CD4-positive, alpha-beta T cell treated with Interleukin-4 for 4 hours (primary cell): ENCODE data around the gene CCDC141.

Experiments
- DNase-seq: peaks from one replicate; pipeline ENCODE4 v3.0.0-alpha.2; 2020

The CCDC141 gene

DNA sequence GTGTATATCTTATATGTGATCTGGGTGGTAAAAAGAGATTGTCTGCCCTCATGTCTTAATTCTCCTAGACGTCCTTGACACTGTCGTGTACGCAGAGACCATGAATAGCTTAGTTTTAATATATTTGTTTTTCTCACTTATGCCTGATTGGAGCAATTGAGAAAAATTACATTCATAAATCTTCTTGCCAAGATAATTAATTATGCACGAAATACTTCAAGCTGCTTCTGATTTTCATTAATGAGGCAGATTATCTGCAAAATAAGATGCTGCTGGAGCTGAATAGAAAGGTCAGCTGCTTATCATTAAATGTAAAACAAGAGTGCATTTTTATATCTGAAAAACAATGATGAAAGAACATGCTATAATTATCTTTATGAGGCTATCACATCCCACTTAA is 95.9 kb downstream of the CCDC141 start:
- no peak for DNase-seq

DNA sequence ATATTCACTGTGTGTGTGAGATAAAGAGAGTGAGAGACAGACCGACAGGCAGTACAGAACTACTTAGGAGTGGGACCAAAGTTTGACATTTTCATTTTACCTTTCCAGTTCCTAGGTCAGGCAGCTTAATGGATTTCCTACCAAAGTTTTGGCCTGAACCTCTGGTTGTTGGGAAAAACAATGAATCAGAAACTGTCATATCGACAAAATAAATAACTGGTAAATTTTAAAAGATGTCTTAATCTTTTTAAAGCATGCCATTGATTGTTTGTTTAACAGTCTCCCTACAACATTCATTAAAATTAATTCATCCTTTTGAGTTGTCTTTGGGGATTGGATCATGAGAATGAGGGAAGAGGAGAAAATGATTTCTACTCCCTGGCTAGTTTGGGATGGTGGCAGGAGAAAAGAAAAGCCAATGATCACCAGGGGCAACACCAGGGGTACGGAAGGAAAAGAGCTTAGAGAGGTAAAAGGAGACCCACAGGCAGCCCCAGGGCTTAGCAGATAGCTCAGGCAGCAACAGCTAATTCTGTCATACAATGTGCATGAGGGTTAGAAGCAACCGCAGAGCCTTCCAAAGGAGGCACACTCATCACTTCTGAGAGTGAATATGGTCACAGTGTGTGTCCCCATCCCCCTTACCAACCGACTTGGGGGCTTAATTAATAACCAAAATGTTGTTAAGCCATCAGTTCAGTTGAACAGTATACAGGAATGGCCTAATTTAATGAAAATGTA is 98.5 kb downstream of the CCDC141 start:
- DNase-seq = no peak

DNA sequence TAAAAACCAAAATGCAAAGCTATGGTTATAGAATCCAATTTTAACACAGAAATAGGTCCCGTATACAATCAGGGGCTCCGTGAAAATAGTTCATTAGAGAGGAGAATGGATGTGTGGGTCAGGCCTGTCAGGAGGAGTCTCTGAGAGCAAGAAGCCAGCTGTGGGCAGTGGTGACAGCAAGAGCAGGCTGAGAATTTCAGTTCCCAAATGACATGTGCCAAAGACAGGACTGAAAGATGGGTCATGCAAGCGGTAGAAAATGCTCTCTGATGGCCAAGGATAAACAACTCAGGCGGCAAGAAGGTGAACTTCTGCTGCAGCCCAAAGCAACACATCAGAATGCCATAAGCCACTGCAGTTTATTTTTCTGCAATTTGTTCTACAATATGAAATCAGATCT is 100.4 kb downstream of the CCDC141 start:
- DNase-seq = no peak

DNA sequence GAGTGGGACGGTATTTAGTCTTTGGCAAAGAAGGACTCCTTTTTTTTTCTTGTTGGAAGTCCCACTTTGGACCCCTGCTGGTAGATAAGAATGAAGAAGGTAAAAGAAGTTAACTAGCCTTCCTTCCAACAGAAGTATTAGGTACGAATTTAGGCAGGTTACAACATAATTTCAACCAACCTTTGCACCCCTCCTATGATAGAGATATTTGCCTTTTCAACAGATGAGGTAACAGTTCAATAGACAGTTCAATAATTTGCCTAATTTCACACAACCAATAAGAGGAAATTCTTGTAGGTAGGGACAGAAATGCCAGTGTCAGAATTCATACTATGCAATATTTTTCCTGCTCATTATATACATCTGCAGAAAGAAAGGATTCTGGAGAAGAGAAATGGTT is 100.8 kb downstream of the CCDC141 start:
- DNase-seq = no peak

DNA sequence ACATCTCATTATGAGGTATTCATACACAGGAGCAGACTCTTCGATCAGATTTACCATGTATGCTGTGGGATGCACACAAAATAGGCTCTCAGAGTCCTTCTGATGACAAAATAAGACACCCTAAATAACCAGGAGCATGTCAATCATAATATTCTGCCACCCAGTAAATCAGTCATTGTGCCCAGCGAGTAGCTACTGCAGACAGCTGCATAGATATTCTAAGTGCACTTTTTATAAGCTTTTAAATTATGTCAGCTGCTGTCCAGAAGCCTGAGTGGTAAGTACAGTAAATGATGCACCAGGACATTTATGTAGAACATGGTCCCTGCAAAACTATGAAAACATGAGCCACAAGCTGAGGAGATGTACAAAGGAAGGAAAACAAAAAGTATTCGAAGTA is 102.9 kb downstream of the CCDC141 start:
- no peak for DNase-seq

DNA sequence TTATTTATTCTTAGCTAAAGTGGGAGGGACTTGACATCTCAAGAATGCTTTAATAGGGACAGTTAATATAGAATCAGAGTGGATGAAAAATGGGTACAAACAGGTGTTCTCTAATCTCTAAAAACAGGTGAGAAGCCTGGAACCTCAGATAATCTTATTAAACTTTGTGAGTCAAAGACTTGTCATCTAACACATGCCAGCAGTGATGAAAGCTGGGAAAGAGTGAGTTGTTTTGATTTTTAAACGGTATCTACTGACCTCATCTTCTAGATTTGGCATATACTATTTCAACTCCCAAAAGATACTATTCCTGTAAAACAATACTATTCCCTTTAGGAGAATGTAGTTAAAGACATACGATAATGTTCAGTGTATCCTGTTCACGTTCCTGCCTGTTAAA is 103.4 kb downstream of the CCDC141 start:
- DNase-seq = no peak

DNA sequence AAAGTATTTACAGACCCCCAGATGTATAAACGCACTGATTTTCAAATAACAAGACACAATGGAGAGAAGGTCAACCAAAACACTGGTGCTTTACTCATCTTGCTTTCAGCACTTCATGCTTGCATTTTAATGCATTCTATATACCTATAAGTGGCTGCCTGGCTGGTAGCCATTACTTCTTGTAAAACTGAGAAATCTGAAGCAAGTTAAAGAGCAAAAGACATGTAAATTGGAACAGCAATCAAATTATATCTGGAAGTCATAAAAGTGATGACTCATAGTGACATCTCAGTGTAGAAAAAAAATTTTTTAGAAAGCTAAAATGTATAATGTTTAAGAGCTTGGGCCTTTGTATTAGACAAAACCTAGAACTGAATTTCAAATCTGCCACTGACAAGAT is 106.2 kb downstream of the CCDC141 start:
- DNase-seq = no peak

DNA sequence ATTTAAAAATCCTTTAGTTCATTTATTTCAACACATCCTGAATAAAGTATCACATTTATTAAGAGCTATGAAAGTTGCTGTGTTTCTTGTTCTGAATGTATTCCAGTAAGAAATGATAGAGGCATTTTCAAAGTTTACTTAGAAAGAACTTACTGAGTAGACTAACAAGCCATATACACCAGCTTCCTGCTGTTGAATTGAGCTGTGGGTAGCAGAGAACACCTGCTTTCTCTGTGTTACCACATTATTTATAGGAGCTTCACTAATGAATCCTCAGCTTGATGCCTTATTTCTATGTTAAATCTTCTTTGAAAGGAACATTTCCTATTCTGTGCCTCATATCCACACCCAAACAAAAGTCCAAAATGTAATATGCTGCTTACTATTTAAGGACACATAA is 115.4 kb downstream of the CCDC141 start:
- DNase-seq = no peak

DNA sequence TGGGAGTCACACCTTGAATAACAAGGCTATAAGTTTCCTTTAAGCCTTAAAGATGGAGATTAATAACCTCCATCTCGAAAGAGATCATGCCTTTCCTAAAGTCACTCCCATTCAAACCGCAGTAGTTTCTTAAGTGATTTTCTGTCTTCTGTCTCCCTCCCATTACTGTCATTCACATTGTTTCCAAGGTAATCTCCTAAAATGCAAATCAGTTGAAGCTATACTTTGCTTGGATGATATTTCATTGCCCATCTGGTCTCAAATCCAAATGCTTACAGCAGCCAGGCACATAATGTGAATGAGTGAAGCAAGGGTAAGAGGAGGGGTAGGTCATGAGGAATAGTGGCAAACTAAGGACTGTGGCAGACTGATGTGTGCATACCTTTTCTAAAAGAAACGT is 116.4 kb downstream of the CCDC141 start:
- DNase-seq = no peak

DNA sequence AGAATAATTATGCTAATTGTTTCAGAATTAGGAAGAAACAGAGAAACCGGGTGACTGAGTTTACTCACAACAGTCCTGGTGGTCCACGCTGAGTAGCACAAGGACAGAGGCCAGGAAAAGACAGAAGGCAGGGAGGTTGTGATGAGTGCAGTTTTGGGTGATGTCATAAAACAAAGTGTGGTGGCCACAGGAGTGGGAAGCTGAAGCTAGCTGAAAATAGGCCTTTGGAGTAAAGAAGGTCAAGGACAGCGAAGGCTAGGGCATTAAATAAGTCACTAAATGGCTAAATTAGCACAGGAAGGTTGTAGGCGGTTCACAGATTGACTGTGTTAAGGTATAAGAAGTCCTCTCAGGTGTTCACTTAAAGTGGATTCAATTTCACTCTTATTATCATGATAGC is 121.9 kb downstream of the CCDC141 start:
- no peak for DNase-seq

DNA sequence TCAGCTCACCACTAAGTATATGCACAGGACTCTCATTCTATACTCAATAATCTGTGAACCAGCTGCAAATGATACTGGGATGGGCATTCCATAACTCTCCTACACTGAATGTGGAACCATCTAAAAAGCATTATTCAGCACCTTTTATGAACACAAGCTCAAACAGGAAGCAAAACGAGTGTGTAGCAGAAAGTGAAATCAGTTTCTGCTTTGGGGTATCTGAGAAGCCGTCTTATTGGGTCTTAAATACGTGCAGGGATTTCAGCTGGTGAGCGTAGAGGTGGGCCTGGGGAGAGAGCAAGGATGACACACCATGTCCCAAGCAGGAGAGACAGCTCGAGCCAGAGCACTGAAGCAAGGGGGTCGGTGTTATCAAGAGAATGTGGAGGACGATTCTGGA is 122.8 kb downstream of the CCDC141 start:
- no peak for DNase-seq

DNA sequence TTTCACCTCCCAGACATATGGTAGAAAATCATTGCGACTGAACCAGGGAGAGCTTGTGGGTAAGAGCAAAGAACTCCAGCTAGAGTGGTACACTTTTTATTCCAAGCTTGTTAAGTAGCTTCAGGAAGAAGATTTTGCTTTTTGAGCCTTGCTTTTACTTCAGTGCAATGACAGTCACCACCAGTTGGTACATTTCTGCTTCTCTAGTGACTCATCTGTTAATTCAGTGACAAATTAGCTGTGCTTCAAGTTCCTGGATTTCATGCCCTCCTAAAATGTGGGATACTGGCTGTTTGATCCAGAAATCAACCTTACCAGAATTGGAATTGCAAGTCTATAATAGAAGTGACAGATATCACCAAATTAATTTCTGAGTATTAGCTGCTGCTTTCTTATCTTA is 125.1 kb downstream of the CCDC141 start:
- DNase-seq = no peak

DNA sequence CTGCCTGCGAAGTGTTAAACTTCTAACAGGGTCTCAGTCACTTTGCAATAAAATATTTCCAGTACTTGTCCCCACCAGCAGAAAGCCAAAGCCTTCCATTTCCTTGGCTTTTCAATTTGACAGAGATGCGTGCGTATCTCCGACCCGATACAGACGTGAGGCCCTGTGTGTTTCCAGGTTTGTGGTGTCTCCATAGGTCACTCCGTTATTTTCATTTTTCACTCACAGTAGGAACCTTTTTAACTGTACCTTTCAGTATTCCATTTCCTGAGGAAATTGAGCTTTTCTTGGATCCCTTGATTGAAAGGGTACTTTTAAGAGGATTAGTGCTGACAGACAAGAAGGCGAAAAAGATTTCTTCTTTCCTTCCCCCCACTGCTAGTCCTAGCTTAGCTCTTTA is 126.4 kb downstream of the CCDC141 start:
- DNase-seq = no peak

DNA sequence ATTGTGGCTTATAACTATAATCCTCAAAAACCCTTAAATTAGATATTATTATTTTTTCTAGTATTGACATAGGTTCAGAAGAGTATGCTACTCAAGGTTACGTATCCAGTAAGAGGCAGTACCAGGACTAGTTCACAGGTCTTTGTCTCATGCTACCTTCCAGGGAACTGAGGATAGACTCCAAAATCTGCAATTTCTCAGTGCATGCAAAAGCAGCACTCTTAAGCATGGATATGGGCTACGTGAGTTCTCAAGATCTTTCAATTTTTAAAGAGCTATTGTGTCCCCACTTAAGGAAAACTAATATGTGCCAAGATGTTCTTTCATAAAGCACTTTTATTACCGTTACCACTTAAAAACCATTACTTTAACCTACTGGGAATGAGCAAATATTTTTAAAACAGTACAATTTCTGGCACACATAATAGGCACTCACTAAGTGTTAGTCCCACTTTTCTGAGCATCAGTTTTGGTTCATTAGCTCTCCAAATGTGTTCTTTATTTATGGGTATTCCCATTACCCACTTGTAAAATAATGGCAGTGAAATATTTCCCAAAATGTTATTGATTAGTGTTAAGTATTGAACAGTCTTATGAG is 128.9 kb downstream of the CCDC141 start:
- no peak for DNase-seq

DNA sequence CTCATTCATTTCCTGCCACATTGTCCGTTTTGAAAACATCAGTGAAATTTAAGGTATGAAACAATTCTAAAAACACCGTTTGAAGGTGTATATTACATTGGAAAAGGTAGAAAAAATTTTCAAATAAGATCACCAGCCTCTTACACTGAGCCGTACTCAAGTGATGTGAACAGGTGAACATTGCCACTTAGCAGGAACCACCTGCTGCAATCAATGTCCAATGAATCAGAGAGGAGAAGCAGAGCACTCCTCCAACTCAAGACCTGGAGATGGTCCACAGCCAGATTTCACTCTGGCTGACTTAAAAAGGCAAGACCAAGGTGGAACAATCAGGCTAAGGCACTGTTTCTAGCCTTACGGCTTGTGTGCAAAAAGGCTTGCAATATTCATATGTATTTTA is 132.4 kb downstream of the CCDC141 start:
- DNase-seq = no peak

DNA sequence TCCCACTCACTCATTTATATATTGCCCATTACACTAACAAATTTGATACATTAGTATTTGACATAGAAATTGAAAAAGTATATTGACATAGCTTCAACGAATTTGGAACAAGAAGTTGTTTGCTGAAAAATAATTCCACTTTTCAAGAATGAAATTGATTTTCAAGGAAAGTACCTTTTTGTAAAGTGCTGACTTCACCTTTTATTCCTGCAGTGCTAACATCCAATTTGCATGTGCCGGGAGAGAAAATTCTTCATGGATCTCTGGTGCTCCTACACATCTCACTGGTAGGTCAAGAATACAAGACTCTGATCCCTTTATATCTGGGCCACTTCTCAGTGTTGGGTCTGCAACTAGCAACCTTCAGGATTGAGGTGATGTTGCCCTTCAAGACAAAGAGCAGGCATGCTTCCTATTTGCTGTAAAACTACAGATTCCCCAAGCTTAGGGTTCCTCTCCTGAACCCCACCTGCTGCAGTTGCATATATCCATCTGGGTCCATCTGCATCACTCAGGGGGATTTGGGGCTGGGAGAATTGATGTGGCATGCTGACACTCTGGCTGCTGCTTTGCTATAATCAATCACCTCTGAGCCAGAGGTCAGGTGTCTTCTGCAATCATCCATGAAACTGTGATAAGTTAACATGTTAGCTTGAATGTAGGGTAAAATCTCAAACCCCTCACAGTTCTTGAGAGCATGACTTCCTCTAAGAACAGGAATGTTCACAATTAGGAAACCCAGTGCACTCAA is 134.3 kb downstream of the CCDC141 start:
- no peak for DNase-seq

DNA sequence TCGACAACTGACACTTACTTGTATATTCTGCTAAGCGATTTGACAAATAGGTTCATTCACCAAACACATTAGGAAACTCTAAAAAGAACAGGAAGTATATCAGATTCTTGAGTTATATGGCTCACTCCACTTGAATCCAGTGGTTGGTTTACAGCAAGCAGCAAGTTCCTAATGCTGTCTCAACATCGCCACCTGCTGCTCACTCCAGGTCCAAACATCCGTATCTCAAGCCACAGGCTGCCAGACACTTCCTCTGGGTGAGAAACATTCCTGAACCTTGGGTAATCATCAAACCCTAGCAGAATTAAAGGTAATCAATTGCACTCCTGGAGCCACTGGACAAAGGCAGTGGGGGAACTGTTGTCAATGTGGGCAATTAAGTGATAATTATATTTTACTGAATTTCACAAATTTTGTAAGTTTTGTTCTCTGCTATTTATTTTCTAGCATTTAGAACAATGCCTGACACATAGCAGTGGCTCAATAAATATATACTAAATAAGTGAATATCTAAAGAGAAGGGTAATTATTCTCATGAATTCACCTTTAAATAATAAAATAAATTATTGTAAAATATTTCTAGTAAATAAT is 135.6 kb downstream of the CCDC141 start:
- peak; percentile 64 for DNase-seq

DNA sequence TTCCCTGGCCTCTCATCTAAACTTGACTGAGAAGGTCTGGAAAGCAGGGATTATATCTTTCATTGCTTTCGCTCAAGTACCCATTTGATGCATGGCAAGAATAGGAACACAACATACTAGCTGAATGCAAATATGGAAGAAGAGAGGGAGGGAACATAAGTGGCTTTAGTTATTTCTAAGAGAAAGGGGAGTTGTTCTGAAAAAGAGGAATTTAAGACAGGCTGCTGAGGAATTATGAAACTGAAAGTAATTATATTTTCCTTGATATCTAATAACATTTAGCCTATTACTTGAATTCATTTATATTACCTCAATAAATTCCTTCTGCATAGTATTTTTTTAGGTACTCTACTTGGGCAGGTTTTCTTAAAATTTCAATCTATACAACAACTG is 136.9 kb downstream of the CCDC141 start:
- no peak for DNase-seq

DNA sequence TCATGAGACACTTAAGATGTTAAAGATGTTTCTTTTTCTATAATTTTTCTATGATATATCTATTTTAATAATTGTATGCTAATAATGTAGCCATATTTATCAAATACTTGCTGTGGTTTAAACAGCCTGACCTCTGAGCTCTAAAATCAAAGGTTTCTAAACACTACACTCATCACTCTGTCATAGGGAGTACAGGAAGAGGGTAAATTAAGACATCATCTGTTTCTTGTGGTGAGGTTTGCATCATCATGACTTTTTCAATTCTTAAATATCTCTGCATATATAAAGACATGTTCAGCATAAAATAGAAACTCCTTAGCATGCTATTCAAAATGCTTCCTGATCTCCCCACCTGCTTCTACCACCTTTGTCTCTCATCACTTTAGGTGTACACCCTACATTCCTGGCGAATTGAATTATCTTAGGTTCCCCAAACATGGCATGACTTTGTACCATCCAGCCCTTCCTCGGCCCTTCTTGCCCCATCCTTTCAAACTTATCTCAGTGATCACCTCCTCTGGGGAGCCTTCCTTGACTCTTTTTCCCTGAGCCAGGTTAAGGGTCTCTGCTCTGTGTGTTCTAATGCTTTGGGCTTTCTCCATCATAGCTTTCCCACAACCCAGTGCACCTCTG is 137.4 kb downstream of the CCDC141 start:
- no peak for DNase-seq

DNA sequence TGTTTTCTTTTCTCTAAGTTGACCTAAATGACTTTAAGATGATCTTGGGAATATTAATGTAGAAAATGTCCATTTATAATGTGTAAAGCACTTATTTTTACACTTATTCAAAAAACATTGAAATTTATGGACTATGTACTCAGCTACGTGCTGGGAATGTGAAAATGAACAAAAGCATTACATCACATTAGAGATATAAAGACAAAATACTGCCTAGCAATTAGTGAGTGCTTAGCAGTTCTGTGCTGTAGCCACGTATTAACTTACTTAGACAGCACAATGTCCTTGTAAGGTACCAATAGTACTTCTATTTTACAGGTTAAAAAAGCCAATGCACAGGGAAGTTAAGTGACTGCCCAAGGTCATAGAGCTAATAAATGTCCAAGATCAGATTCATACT is 138.9 kb downstream of the CCDC141 start:
- DNase-seq = no peak

DNA sequence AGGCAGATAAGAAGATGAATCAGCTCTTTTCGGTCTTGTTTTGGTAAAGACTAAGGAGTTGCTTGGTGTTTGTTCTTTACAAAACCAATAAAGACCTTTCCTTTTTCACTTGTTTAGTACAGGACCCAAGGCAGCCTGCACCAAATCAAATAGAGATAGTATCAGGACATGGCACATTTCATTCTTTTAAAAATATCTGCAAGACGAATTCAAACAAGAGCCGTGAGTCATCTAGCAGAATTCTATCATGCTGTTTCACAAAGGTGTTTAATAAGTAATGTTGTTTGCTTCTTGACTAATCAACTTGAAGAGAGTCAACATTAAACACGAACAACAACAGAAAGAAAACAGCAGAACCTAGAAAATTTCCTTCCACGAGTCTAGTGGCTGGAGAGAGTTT is 139.9 kb downstream of the CCDC141 start:
- no peak for DNase-seq

DNA sequence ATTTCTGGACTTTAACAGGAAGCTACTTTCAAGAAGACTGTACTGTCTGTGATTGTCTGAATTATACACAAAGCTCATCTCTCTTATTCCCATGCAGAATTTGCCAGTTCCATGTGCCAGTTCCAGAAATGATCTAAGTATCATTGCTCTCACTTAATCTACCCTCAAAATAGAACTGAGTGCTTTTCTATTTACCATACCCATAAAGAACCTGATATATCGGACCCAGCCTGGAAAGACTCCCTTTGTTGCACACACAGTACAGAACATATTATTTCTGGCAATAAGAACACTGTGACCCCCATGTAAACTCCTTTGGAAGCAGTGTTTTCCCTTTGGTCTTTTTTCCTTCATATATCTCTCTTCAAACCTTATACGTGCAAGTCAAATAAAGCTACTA is 140.4 kb downstream of the CCDC141 start:
- DNase-seq = no peak

DNA sequence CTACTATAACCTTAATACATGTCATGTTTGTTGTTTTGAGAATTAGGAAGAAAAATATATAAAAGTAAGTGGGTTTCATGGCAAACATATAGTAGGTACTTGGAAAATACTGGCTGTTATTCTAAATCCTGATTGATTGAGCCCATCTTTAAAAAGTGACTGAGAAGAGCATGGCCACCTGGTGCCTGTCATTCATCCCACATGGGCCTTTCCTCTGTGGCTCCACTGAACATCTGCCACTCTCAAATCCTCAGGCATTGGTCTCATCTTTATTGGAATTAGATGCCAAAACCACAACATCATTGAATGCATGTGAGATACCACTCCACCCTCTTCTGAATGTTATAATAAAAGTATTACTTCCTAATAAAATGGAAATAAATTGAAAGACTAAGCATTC is 141.1 kb downstream of the CCDC141 start:
- DNase-seq = no peak

DNA sequence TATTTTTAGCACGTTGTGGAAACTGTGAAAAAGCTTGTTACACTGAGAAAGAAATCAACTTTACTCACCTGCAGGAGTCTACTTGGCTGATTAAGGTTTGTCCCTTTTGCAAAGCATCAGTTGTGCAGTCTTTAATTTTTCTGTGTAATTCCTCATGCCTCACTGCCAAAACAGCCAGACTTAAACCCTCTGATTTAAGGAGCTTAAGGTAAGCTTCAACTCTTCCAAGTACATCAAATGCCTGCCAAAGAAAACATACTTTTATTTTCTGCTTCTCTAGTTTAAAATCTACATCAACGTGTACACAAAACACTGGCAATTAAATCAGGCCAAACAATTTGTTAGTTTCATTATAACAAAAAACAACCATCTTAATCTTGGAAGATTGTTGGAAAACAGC is 144.7 kb downstream of the CCDC141 start:
- no peak for DNase-seq
